Kidney tubule cell (primary cell): Measurements from ENCODE around the gene TCF4.

Experiments used
- DNase-seq: peaks from one replicate; pipeline ENCODE4 v3.0.0-alpha.2; 2018; ENCODE audit warnings: low spot score

TCF4 gene

GRCh38 chr18:55289775-55290174 is 298.2 kb downstream of the TCF4 start:
- DNase-seq: no peak

- no peak for DNase-seq
Observed at GRCh38 chr18:55289048-55289447, 298.9 kb downstream of the TCF4 start.

- no peak for DNase-seq
Observed at GRCh38 chr18:55287935-55288868, 299.8 kb downstream of the TCF4 start.

GRCh38 chr18:55287149-55287806 is 300.7 kb downstream of the TCF4 start:
- no peak for DNase-seq

- DNase-seq: no peak
Observed at GRCh38 chr18:55286257-55286825, 301.7 kb downstream of the TCF4 start.

GRCh38 chr18:55284614-55285013 is 303.4 kb downstream of the TCF4 start:
- no peak for DNase-seq

GRCh38 chr18:55283309-55283708 is 304.7 kb downstream of the TCF4 start:
- no peak for DNase-seq

GRCh38 chr18:55280503-55280902 is 307.5 kb downstream of the TCF4 start:
- no peak for DNase-seq

GRCh38 chr18:55275039-55275901 is 312.7 kb downstream of the TCF4 start:
- peak; percentile 70 for DNase-seq

- peak; percentile 52 for DNase-seq
Observed at GRCh38 chr18:55272510-55273243, 315.3 kb downstream of the TCF4 start.

GRCh38 chr18:55269622-55270021 is 318.4 kb downstream of the TCF4 start:
- peak; percentile 52 for DNase-seq

GRCh38 chr18:55268628-55269275 is 319.2 kb downstream of the TCF4 start:
- no peak for DNase-seq

GRCh38 chr18:55268151-55268601 is 319.8 kb downstream of the TCF4 start:
- DNase-seq: peak; percentile 66

GRCh38 chr18:55266981-55267380 is 321.0 kb downstream of the TCF4 start:
- no peak for DNase-seq

GRCh38 chr18:55265984-55266383 is 322.0 kb downstream of the TCF4 start:
- DNase-seq: peak; percentile 45

GRCh38 chr18:55265130-55265675 is 322.8 kb downstream of the TCF4 start:
- no peak for DNase-seq

- peak; percentile 20 for DNase-seq
Observed at GRCh38 chr18:55264108-55264507, 323.9 kb downstream of the TCF4 start.

- DNase-seq: no peak
Observed at GRCh38 chr18:55262021-55262560, 325.9 kb downstream of the TCF4 start.

GRCh38 chr18:55261253-55261652 is 326.7 kb downstream of the TCF4 start:
- no peak for DNase-seq

- DNase-seq: no peak
Observed at GRCh38 chr18:55258088-55258487, 329.9 kb downstream of the TCF4 start.
